H1 (cell line): ENCODE results near the gene GRK3. TPM values are rescaled to one million over a fixed set of nuclear protein-coding genes. Genes with fewer than 3 reads are reported as not detected.

Experiments used
- ATF3 ChIP-seq: IDR thresholded peaks from 2 replicates; pipeline ENCODE4 v1.6.1; 2011; ENCODE audit warnings: low read depth, mild to moderate bottlenecking, low read length; ENCODE audit not compliant: insufficient read depth
- CHD1 ChIP-seq: IDR thresholded peaks from 2 replicates; pipeline ENCODE4 v1.6.1; 2012; ENCODE audit warnings: low read depth, low read length, improper control_type of control experiment
- CHD2 ChIP-seq: IDR thresholded peaks from 2 replicates; pipeline ENCODE4 v1.6.1; 2012; ENCODE audit warnings: low read length, improper control_type of control experiment
- CHD7 ChIP-seq: fragments of 300-600 bp; sonication (generic); IDR thresholded peaks from 2 replicates; pipeline ENCODE4 v1.7.1; 2012; ENCODE audit warnings: low read length, moderate library complexity, mild to moderate bottlenecking, inconsistent platforms; ENCODE audit not compliant: insufficient replicate concordance
- GABPA ChIP-seq: IDR thresholded peaks from 2 replicates; pipeline ENCODE4 v1.6.1; 2011; ENCODE audit warnings: mild to moderate bottlenecking, low read length, moderate library complexity, borderline replicate concordance; ENCODE audit not compliant: insufficient read depth
- HDAC2 ChIP-seq, 2 experiments: fragments of 300-600 bp in 1 of 2; sonication (generic) in 1 of 2; IDR thresholded peaks; 2 replicates each; pipeline ENCODE4 v1.6.1; 2011 to 2012; ENCODE audit warnings: low read depth in 2 of 2, low read length in 2 of 2, mild to moderate bottlenecking in 2 of 2, moderate library complexity in 2 of 2, borderline replicate concordance in 1 of 2, inconsistent platforms in 1 of 2
- RNF2 ChIP-seq: fragments of 200-900, 300-1000 bp; sonication (generic); IDR thresholded peaks from 2 replicates; pipeline ENCODE4 v1.7.1; 2016; ENCODE audit warnings: borderline replicate concordance, low read depth, mild to moderate bottlenecking, antibody characterized with exemption, low read length; ENCODE audit not compliant: poor library complexity, severe bottlenecking; ENCODE audit errors: missing control alignments
- SIN3A ChIP-seq, 2 experiments: IDR thresholded peaks in 1 of 2; conservative IDR thresholded peaks in 1 of 2; 2 replicates each; pipeline ENCODE4 v1.6.1; 2011 to 2012; ENCODE audit warnings: low read length in 2 of 2, improper control_type of control experiment in 1 of 2, low read depth in 1 of 2, mild to moderate bottlenecking in 1 of 2
- polyA plus RNA-seq, 7 experiments: library from polyadenylated mRNA; depleted of rRNA in 3 of 7; stranded (reverse) in 5 of 7; unstranded in 2 of 7; fragments of >200 nt in 5 of 7; fragments of 200-250 nt in 2 of 7; gene quantifications; 1 replicate in 5 of 7; 2 replicates in 1 of 7; 4 replicates in 1 of 7; pipeline versions ENCODE4 v1.2.1 to v1.2.3, GENCODE V29; 2011 to 2013; ENCODE audit warnings: missing spikeins in 2 of 7, mixed read lengths in 2 of 7
- total RNA-seq: library from RNA; stranded (reverse); fragmentation: NEBNext Ultra II Directional; extraction: Animal tissue kit (Norgen Biotek cat#: 25700); gene quantifications from 2 replicates; pipeline ENCODE4 v1.2.1, GENCODE V29; 2021

Gene GRK3
- total and polyA plus RNA-seq, 2 of the 8 experiments (the other 6 are each of a cell fraction or from before 2014, with no cell fraction given), result 7.5 to 35.3 TPM

DNA sequence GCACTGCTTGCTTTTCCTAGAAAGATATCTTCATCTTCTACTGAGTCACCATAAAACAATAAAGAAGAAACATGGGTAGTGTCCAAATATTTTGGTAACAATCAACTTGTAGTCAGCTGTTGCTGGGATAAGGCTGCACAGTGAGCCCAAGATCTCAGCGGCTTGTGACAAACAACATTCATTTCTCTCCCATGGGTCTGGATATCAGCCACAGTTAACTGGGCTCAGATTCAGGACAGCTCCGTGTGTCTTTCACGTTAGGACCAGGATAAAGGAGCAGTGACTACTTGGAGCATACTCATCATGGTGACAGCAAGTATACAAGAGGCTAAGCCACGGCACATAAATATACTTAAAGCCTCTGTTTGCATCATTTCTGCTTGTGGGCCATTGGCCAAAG is 27.9 kb upstream of the GRK3 start (continued):
- TF ChIP-seq CHD7 (no peak), GABPA (no peak), ATF3 (no peak), HDAC2 (IDR thresholded peaks at IDR 0.05; ENCODE audit: borderline replicate concordance in 1 of 2, low read depth in 2 of 2, low read length in 2 of 2) (no peak), CHD2 (no peak), CHD1 (no peak), RNF2 (no peak), SIN3A (conservative IDR thresholded peaks at IDR 0.05 in 1 of 2, IDR thresholded peaks at IDR 0.05 in 1 of 2; ENCODE audit: low read depth in 1 of 2, low read length in 2 of 2) (no peak)
